K562 (cell line): Measurements from ENCODE around the gene ERVK3-1.

Experiments
- HMGXB4 ChIP-seq: sonication (generic); formaldehyde crosslinking; IDR thresholded peaks from 2 replicates; pipeline ENCODE4 v1.8.1; 2023; ENCODE audit warnings: mild to moderate bottlenecking, missing genetic modification reagents
- KLF10 ChIP-seq: fragments of 250-450 bp; sonication (Bioruptor Pico); IDR thresholded peaks from 2 replicates; pipeline ENCODE4 v1.6.1; 2021; ENCODE audit warnings: matching md5 sums
- RHOXF2B ChIP-seq: fragments of 250-450 bp; sonication (Bioruptor Pico); conservative IDR thresholded peaks from 2 replicates; pipeline ENCODE4 v1.5.1; 2021
- SETDB1 ChIP-seq: IDR thresholded peaks from one replicate; pipeline ENCODE4 v1.6.1; 2012; ENCODE audit warnings: low read length, control low read depth, inconsistent platforms
- TCF7 ChIP-seq: sonication (generic); IDR thresholded peaks from 2 replicates; pipeline ENCODE4 v1.6.1; 2016; ENCODE audit warnings: antibody characterized with exemption, borderline replicate concordance
- ZFPM2 ChIP-seq: fragments of 250-450 bp; sonication (Bioruptor Pico); IDR thresholded peaks from 2 replicates; pipeline ENCODE4 v1.5.1; 2022; ENCODE audit warnings: mild to moderate bottlenecking
- ZFX ChIP-seq: sonication (generic); formaldehyde crosslinking; IDR thresholded peaks from 2 replicates; pipeline ENCODE4 v1.8.0; 2022; ENCODE audit warnings: mild to moderate bottlenecking, missing genetic modification reagents, moderate library complexity
- ZNF12 ChIP-seq: sonication (generic); formaldehyde crosslinking; IDR thresholded peaks from 2 replicates; pipeline ENCODE4 v1.4.0; 2020; ENCODE audit warnings: mild to moderate bottlenecking, missing genetic modification reagents
- ZNF274 ChIP-seq: IDR thresholded peaks from 2 replicates; pipeline ENCODE4 v1.6.1; 2011; ENCODE audit warnings: low read depth, mild to moderate bottlenecking, low read length, moderate library complexity, borderline replicate concordance
- TF ChIP-seq, protein P1 (sequence below): fragments of 250-450 bp; sonication (Bioruptor Pico); IDR thresholded peaks from 2 replicates; pipeline ENCODE4 v1.4.0; 2020; ENCODE audit warnings: mild to moderate bottlenecking, moderate library complexity, borderline replicate concordance
- TF ChIP-seq, protein P2 (sequence below), 3 experiments: IDR thresholded peaks in 2 of 3; conservative IDR thresholded peaks in 1 of 3; 2 replicates each; pipeline ENCODE4 v1.5.1; 2011 to 2012; ENCODE audit warnings: low read length in 3 of 3, mild to moderate bottlenecking in 3 of 3, control low read depth in 2 of 3, improper control_type of control experiment in 1 of 3, inconsistent platforms in 1 of 3, low read depth in 1 of 3, mixed read lengths in 1 of 3, moderate library complexity in 1 of 3; ENCODE audit not compliant: insufficient read depth in 2 of 3

DNA sequence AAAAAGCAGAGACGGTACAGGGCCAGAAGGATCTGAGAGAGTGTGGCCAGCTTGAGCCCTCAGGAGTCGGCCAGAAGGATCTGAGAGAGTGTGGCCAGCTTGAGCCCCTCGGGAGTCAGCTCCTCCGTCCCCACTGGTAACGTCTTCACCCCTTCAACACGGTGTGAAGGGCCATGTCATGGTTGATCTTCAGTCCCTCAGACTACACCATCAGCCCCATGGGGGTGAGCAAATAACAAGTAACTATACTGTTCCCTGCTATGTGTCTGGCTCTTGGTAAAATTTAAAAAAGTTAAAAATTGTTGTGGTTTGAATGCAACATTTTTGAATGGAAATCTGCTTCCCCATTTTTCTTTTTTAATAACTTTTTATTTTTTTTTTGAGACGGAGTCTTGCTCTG is 28.0 kb upstream of the ERVK3-1 start:
- no peak for TF ChIP-seq ZNF12 (CRISPR knock-in tag)
- TF ChIP-seq SETDB1 = no peak
- TF ChIP-seq, protein P1, sequence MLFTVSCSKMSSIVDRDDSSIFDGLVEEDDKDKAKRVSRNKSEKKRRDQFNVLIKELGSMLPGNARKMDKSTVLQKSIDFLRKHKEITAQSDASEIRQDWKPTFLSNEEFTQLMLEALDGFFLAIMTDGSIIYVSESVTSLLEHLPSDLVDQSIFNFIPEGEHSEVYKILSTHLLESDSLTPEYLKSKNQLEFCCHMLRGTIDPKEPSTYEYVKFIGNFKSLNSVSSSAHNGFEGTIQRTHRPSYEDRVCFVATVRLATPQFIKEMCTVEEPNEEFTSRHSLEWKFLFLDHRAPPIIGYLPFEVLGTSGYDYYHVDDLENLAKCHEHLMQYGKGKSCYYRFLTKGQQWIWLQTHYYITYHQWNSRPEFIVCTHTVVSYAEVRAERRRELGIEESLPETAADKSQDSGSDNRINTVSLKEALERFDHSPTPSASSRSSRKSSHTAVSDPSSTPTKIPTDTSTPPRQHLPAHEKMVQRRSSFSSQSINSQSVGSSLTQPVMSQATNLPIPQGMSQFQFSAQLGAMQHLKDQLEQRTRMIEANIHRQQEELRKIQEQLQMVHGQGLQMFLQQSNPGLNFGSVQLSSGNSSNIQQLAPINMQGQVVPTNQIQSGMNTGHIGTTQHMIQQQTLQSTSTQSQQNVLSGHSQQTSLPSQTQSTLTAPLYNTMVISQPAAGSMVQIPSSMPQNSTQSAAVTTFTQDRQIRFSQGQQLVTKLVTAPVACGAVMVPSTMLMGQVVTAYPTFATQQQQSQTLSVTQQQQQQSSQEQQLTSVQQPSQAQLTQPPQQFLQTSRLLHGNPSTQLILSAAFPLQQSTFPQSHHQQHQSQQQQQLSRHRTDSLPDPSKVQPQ (CRISPR knock-in tag) = no peak
- TF ChIP-seq, protein P2, sequence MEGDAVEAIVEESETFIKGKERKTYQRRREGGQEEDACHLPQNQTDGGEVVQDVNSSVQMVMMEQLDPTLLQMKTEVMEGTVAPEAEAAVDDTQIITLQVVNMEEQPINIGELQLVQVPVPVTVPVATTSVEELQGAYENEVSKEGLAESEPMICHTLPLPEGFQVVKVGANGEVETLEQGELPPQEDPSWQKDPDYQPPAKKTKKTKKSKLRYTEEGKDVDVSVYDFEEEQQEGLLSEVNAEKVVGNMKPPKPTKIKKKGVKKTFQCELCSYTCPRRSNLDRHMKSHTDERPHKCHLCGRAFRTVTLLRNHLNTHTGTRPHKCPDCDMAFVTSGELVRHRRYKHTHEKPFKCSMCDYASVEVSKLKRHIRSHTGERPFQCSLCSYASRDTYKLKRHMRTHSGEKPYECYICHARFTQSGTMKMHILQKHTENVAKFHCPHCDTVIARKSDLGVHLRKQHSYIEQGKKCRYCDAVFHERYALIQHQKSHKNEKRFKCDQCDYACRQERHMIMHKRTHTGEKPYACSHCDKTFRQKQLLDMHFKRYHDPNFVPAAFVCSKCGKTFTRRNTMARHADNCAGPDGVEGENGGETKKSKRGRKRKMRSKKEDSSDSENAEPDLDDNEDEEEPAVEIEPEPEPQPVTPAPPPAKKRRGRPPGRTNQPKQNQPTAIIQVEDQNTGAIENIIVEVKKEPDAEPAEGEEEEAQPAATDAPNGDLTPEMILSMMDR (IDR thresholded peaks at IDR 0.05 in 2 of 3, conservative IDR thresholded peaks at IDR 0.05 in 1 of 3; ENCODE audit: insufficient read depth in 2 of 3, low read depth in 1 of 3, low read length in 3 of 3) = no peak
- TF ChIP-seq RHOXF2B = no peak
- TF ChIP-seq ZFX (CRISPR knock-in tag) = no peak
- TF ChIP-seq HMGXB4 = no peak
- no peak for TF ChIP-seq ZFPM2
- TF ChIP-seq ZNF274 = no peak
- TF ChIP-seq TCF7 = no peak
- TF ChIP-seq KLF10 (CRISPR knock-in tag) = no peak
